Neural progenitor cell (in vitro differentiated cells): ENCODE data around the gene WWOX.

Source experiments
- EZH2 ChIP-seq: fragments of 200-600 bp; sonication (generic); IDR thresholded peaks from 2 replicates; pipeline ENCODE4 v1.6.1; 2017; ENCODE audit warnings: antibody characterized with exemption, mild to moderate bottlenecking, moderate library complexity
- TF ChIP-seq, protein P1 (sequence below): fragments of 200-600 bp; sonication (generic); IDR thresholded peaks from 2 replicates; pipeline ENCODE4 v1.5.1; 2017; ENCODE audit warnings: antibody characterized with exemption, mild to moderate bottlenecking

DNA sequence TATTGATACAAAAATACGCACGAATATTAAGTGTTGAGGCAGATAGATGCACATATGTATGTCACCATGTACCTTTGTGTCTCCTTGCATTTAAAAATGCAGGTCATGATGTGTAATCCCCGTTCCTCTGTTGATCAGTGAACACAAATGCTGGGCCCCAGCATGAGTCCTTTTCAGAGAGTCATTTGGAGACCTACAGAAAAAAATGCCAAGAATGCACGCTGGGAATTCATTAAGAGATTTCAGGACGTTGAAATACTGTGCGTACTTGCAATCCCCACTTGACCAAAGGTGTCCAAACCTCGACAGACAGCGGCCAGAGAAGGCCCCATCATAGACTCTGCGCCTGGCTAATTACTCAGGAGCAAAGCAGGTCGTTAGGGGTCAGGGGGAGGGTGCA, 1005.1 kb downstream of the WWOX start:
- TF ChIP-seq EZH2 = no peak
- TF ChIP-seq, protein P1, sequence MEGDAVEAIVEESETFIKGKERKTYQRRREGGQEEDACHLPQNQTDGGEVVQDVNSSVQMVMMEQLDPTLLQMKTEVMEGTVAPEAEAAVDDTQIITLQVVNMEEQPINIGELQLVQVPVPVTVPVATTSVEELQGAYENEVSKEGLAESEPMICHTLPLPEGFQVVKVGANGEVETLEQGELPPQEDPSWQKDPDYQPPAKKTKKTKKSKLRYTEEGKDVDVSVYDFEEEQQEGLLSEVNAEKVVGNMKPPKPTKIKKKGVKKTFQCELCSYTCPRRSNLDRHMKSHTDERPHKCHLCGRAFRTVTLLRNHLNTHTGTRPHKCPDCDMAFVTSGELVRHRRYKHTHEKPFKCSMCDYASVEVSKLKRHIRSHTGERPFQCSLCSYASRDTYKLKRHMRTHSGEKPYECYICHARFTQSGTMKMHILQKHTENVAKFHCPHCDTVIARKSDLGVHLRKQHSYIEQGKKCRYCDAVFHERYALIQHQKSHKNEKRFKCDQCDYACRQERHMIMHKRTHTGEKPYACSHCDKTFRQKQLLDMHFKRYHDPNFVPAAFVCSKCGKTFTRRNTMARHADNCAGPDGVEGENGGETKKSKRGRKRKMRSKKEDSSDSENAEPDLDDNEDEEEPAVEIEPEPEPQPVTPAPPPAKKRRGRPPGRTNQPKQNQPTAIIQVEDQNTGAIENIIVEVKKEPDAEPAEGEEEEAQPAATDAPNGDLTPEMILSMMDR = no peak
